ENCODE data around the gene HDAC9.
A peak's percentile ranks its signal among the peaks of the same experiment; 100 is the strongest.

Gene HDAC9

DNA sequence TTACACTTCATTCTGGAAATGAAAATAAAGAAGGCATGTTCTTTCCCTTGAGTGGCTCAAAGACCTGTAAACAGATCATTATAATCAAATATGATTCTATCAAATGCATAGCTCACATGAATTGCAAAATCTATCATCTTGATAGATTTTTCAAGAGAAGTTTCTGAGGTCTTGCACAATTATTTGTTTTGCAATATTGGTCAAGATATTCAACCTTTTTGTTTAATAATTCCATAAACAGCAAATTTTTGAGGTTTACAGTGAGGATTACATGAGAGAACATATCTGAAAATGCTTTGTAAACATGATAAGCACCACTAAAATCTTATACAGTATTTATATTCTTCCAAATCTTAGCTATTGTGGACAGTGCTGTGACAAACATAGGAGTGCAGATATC, 160.8 kb downstream of the HDAC9 start:
- no peak for TF ChIP-seq REST (IDR thresholded peaks at IDR 0.05; ENCODE audit: insufficient read depth in 1 of 2, low read depth in 2 of 2, low read length in 2 of 2)
- TF ChIP-seq POLR2AphosphoS5 (IDR thresholded peaks at IDR 0.05; ENCODE audit: low read depth, low read length), result no peak
- no peak for TF ChIP-seq TAF1 (IDR thresholded peaks at IDR 0.05; ENCODE audit: borderline replicate concordance, insufficient read depth, low read length)
- no peak for TF ChIP-seq FOXP2 (optimal IDR thresholded peaks at IDR 0.05; ENCODE audit: borderline replicate concordance, extremely low read depth, extremely low read length, insufficient read depth)
- no peak for TF ChIP-seq SIN3A (IDR thresholded peaks at IDR 0.05; ENCODE audit: borderline replicate concordance, insufficient read depth, low read length)

GRCh38 chr7:18659746-18660145, 164.2 kb downstream of the HDAC9 start:
- TF ChIP-seq TAF1 (IDR thresholded peaks at IDR 0.05; ENCODE audit: borderline replicate concordance, insufficient read depth, low read length), result no peak
- TF ChIP-seq REST (IDR thresholded peaks at IDR 0.05; ENCODE audit: insufficient read depth in 1 of 2, low read depth in 2 of 2, low read length in 2 of 2), result no peak
- no peak for TF ChIP-seq POLR2AphosphoS5 (IDR thresholded peaks at IDR 0.05; ENCODE audit: low read depth, low read length)
- no peak for TF ChIP-seq FOXP2 (optimal IDR thresholded peaks at IDR 0.05; ENCODE audit: borderline replicate concordance, extremely low read depth, extremely low read length, insufficient read depth)
- TF ChIP-seq SIN3A (IDR thresholded peaks at IDR 0.05; ENCODE audit: borderline replicate concordance, insufficient read depth, low read length), result no peak

- TF ChIP-seq TAF1 (IDR thresholded peaks at IDR 0.05; ENCODE audit: borderline replicate concordance, insufficient read depth, low read length) (no peak), FOXP2 (optimal IDR thresholded peaks at IDR 0.05; ENCODE audit: borderline replicate concordance, extremely low read depth, extremely low read length, insufficient read depth) (peak; percentile 42)
Observed at GRCh38 chr7:18663321-18663720, 167.8 kb downstream of the HDAC9 start.

DNA sequence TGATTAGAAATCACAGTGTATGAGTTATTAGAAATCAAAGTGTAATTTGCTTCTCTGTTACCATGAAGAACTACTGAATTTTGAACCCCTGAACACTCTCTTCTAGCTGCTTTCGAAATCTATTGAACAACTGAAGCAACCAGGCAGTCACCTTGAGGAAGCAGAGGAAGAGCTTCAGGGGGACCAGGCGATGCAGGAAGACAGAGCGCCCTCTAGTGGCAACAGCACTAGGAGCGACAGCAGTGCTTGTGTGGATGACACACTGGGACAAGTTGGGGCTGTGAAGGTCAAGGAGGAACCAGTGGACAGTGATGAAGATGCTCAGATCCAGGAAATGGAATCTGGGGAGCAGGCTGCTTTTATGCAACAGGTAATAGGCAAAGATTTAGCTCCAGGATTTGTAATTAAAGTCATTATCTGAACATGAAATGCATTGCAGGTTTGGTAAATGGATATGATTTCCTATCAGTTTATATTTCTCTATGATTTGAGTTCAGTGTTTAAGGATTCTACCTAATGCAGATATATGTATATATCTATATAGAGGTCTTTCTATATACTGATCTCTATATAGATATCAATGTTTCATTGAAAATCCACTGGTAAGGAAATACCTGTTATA, 170.7 kb downstream of the HDAC9 start:
- TF ChIP-seq TAF1 (IDR thresholded peaks at IDR 0.05; ENCODE audit: borderline replicate concordance, insufficient read depth, low read length), result no peak
- peak; percentile 51 for TF ChIP-seq FOXP2 (optimal IDR thresholded peaks at IDR 0.05; ENCODE audit: borderline replicate concordance, extremely low read depth, extremely low read length, insufficient read depth)

DNA sequence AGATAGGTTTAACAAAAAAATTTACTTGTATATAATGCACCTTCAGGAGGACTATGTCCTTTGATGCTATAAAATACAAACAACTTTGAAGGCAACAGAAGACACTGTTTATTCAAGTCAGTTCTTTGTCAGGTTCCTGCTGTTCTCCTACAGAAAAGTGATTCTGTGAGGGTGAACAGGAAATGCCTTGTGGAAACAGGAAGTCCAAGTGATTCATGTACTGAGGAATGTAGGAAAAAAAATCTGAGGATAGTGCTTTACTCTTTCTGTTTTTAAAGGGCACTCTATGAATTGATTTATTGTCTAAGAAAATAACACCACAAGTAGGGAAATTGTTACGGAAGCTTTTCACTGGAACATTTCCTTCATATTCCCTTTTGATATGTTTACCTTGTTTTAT, 171.9 kb downstream of the HDAC9 start:
- no peak for TF ChIP-seq POLR2AphosphoS5 (IDR thresholded peaks at IDR 0.05; ENCODE audit: low read depth, low read length)
- TF ChIP-seq SIN3A (IDR thresholded peaks at IDR 0.05; ENCODE audit: borderline replicate concordance, insufficient read depth, low read length), result no peak
- TF ChIP-seq TAF1 (IDR thresholded peaks at IDR 0.05; ENCODE audit: borderline replicate concordance, insufficient read depth, low read length), result no peak; the same call in 1 of the 2 replicates
- TF ChIP-seq FOXP2 (optimal IDR thresholded peaks at IDR 0.05; ENCODE audit: borderline replicate concordance, extremely low read depth, extremely low read length, insufficient read depth), result no peak
- no peak for TF ChIP-seq REST (IDR thresholded peaks at IDR 0.05; ENCODE audit: insufficient read depth in 1 of 2, low read depth in 2 of 2, low read length in 2 of 2)

- no peak for TF ChIP-seq FOXP2 (optimal IDR thresholded peaks at IDR 0.05; ENCODE audit: borderline replicate concordance, extremely low read depth, extremely low read length, insufficient read depth)
- no peak for TF ChIP-seq POLR2AphosphoS5 (IDR thresholded peaks at IDR 0.05; ENCODE audit: low read depth, low read length)
- no peak for TF ChIP-seq REST (IDR thresholded peaks at IDR 0.05; ENCODE audit: insufficient read depth in 1 of 2, low read depth in 2 of 2, low read length in 2 of 2)
- no peak for TF ChIP-seq TAF1 (IDR thresholded peaks at IDR 0.05; ENCODE audit: borderline replicate concordance, insufficient read depth, low read length)
- no peak for TF ChIP-seq SIN3A (IDR thresholded peaks at IDR 0.05; ENCODE audit: borderline replicate concordance, insufficient read depth, low read length)
Observed at GRCh38 chr7:18671176-18671575, 175.6 kb downstream of the HDAC9 start.

Measured in PFSK-1 (cell line).